PC-3 (cell line): Measurements from ENCODE around the gene PPP1R12B.
"Not testable (repeated sequence)": the region's sequence is repeated elsewhere in the genome, so short reads cannot be mapped to it uniquely, and the experiment has no call there.

ENCODE experiments used
- CTCF ChIP-seq: fragments of 300-600 bp; sonication (generic); conservative IDR thresholded peaks from 2 replicates; pipeline ENCODE4 v1.5.1; 2017; ENCODE audit warnings: antibody characterized with exemption, low read depth, mild to moderate bottlenecking, low read length
- EZH2 ChIP-seq: fragments of 300-600 bp; sonication (generic); IDR thresholded peaks from one replicate; pipeline ENCODE4 v1.6.1; 2017; ENCODE audit warnings: antibody characterized with exemption, mild to moderate bottlenecking, low read length; ENCODE audit not compliant: unreplicated experiment
- EZH2phosphoT487 ChIP-seq: fragments of 300-600 bp; sonication (generic); IDR thresholded peaks from 2 replicates; pipeline ENCODE4 v1.6.1; 2018; ENCODE audit warnings: mild to moderate bottlenecking, antibody characterized with exemption, low read length, borderline replicate concordance

GRCh38 chr1:202430111-202430510 lies 81.6 kb downstream of the PPP1R12B start:
- TF ChIP-seq EZH2phosphoT487, CTCF, EZH2: not testable (repeated sequence)
